Heart right ventricle (tissue), 16 donors: Measurements from ENCODE around the gene CNOT4. TPM values are rescaled to one million over a fixed set of nuclear protein-coding genes. Genes with fewer than 3 reads are reported as not detected.

Experiments used
- ATAC-seq, 8 donors: fragments of 200-7000 bp; cut with Tn5 transposase; one replicate each; pipeline ENCODE4 v1.9.1; 2020; ENCODE audit warnings: mild to moderate bottlenecking in 8 of 8, moderate library complexity in 8 of 8, moderate number of reproducible peaks in 1 of 8
- DNase-seq, 2 donors: peaks; one replicate each; pipeline ENCODE4 v3.0.0-alpha.2; 2020
- H3K27ac ChIP-seq, 10 donors: fragments of 200-600 bp; sonication (generic) in 2 of 10; one replicate each; pipeline versions ENCODE4 v1.5.0 to v1.8.0; 2020 to 2022; ENCODE audit warnings: mild to moderate bottlenecking in 3 of 10
- H3K27me3 ChIP-seq, 7 donors: fragments of 200-600 bp; one replicate each; pipeline ENCODE4 v1.8.0; 2021 to 2022; ENCODE audit warnings: mild to moderate bottlenecking in 2 of 7
- H3K36me3 ChIP-seq, 9 donors: fragments of 200-600 bp; sonication (generic) in 1 of 9; one replicate each; pipeline versions ENCODE4 v1.5.0 to v1.8.0; 2020 to 2022; ENCODE audit warnings: mild to moderate bottlenecking in 2 of 9
- H3K4me1 ChIP-seq, 9 donors: fragments of 200-600 bp; sonication (generic) in 1 of 9; one replicate each; pipeline versions ENCODE4 v1.5.0 to v1.8.0; 2020 to 2022; ENCODE audit warnings: mild to moderate bottlenecking in 4 of 9
- H3K4me3 ChIP-seq, 10 donors: fragments of 200-600 bp; sonication (generic) in 2 of 10; one replicate each; pipeline versions ENCODE4 v1.5.0 to v1.8.0; 2020 to 2022; ENCODE audit warnings: mild to moderate bottlenecking in 7 of 10, moderate library complexity in 2 of 10
- H3K9me3 ChIP-seq, 11 donors: fragments of 200-600 bp in 10 of 11; sonication (generic) in 2 of 11; one replicate each; pipeline versions ENCODE4 v1.5.0 to v1.8.0; 2013 to 2022; ENCODE audit warnings: mild to moderate bottlenecking in 2 of 11, control low read depth in 1 of 11, moderate library complexity in 1 of 11
- CTCF ChIP-seq, 9 donors: fragments of 200-600 bp; sonication (generic) in 2 of 9; IDR thresholded peaks; one replicate each; pipeline versions ENCODE4 v1.5.0 to v1.8.0; 2021 to 2022; ENCODE audit warnings: antibody characterized with exemption in 9 of 9, mild to moderate bottlenecking in 5 of 9, moderate library complexity in 1 of 9
- WGBS, 2 donors: extraction: QIAGEN DNeasy Blood & Tissue Kit; methylation state at CpG; one replicate each; pipeline ENCODE4 v1.1.7; 2013; ENCODE audit warnings: inconsistent platforms in 1 of 2; 5-methylcytosine and 5-hydroxymethylcytosine counted together
- intact Hi-C, 10 donors: fragments of 100-400 bp; cut with DNase I; formaldehyde crosslinking; loops; one replicate each; pipeline versions ENCODE4 v1.11.1 to v1.14.2; 2022
- polyA plus RNA-seq, 2 donors: library from polyadenylated mRNA; stranded (reverse); fragments of 200-250 nt; gene quantifications; one replicate each; pipeline ENCODE4 v1.2.3, GENCODE V29; 2013
- total RNA-seq, 10 donors: library from RNA; stranded (reverse); fragmentation: NEBNext Ultra II Directional in 3 of 10; extraction: Animal tissue kit (Norgen Biotek cat#: 25700) in 3 of 10; gene quantifications; one replicate each; pipeline versions ENCODE4 v1.2.1 to v1.2.4, GENCODE V29; 2021 to 2023
- donor health status: Arrhythmogenic right ventricular cardiomyopathy.
- donor health status: ischemic (EF 13 %, LVEDD 7.1; RV severe dilation, severe dysfunction).
- donor health status: healthy with polysubstance abuse.
- donor health status: DM: no; HTN: yes; CAD: no.
- donor health status: DM: no; HTN: no; CAD: no.
- donor health status: ischemic (EF 25% LVEDD 6.9; RV normal size, moderate dysfunction).
- donor health status: ischemic (EF 25% LVEDD 5.7; RV mildly dilated, moderate dysfunction).
- donor health status: healthy.
- donor health status: DM: yes; HTN: yes; CAD: no.
- donor health status: Ischemic cardiomyopathy.
- donor health status: ischemic (EF 35%, LVEDD 5.7; RV mildly dilated, moderate dysfunction).
- donor health status: nonischemic (EF 11% LVEDD 7.7; RV severe dilation, severe dysfunction).
- donor health status: DM: yes; HTN: yes; CAD: no.
- donor health status: PGD.
- donor health status: ischemic (EF 29% LVEDD 5.4; RV normal size, mild dysfunction).
- donor health status: nonischemic (EF 23%, LVEDD 6.1; RV moderate dilation, normal function).

Gene CNOT4
- total and polyA plus RNA-seq, 12 donors, result 5.2 to 31.7 (median 27.0) TPM

DNA sequence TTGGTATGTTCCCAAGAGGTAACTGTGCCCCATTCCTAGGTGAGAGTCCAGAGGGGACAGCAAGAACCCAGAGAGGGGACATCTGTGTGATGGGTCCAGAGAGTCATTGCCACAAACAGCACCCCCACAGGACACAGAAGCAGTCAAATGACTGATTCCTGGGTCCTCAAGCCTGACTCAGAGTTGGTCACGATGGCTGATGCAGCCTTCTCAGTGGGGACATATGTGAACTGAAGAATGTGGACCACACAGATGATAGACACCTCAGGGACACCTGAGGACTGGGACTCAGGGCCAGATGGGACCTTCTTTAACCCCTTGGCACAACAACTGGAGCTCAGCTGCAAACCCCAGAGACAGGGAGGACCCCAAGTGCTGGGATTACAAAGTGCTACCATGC is 179.8 kb downstream of the CNOT4 start:
- H3K27ac ChIP-seq, result no peak overlapping the region
- no peaks in the 10 kb centered on the region for H3K9me3 ChIP-seq
- DNase-seq, result no peak
- no peaks in the 10 kb centered on the region for H3K4me1 ChIP-seq
- intact Hi-C loops, result no loop called here
- H3K4me3 ChIP-seq, result no peak overlapping the region
- no peaks in the 10 kb centered on the region for H3K27me3 ChIP-seq
- no peaks in the 10 kb centered on the region for H3K36me3 ChIP-seq
- TF ChIP-seq CTCF (IDR thresholded peaks at IDR 0.05), result no peak
- 84 to 87% methylated on average over 1 of the region's 1 CpG for WGBS, 2 donors
- no peak for ATAC-seq

GRCh38 chr7:135328526-135328925 is 181.4 kb downstream of the CNOT4 start:
- no peak for DNase-seq
- H3K9me3 ChIP-seq, result no peaks in the 10 kb centered on the region
- no peak for TF ChIP-seq CTCF (IDR thresholded peaks at IDR 0.05)
- intact Hi-C loops, result no loop called here
- ATAC-seq, result no peak
- H3K27me3 ChIP-seq, result no peaks in the 10 kb centered on the region
- no peak overlapping the region for H3K4me3 ChIP-seq
- WGBS, 2 donors, result 92 to 95% methylated on average over 7 of the region's 7 CpGs
- no peaks in the 10 kb centered on the region for H3K4me1 ChIP-seq
- H3K27ac ChIP-seq, result no peak overlapping the region
- H3K36me3 ChIP-seq, result no peaks in the 10 kb centered on the region

DNA sequence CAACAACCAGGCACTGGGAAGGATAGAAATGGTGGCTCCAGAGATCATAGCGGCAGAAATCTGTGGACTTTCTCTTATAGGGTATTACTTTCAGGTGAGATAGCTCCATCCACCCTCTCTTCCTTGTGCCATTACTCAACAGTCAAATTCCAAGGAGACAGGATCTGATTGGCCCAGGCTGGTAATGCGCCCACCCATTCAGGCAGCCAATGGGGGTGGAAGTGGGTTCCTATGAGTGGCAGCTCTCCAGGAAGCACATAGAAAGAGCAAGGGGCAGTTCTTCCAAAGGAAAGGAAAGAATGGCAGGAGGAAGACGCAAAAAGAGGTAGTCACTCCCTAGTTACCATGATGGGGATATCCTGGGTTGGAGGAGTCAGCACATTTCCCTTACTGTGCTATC is 181.8 kb downstream of the CNOT4 start:
- no peak for DNase-seq
- intact Hi-C loops, result no loop called here
- ATAC-seq, result no peak

GRCh38 chr7:135327458-135327857 is 182.4 kb downstream of the CNOT4 start:
- no peaks in the 10 kb centered on the region for H3K27me3 ChIP-seq
- DNase-seq, result no peak
- TF ChIP-seq CTCF (IDR thresholded peaks at IDR 0.05), result no peak
- H3K36me3 ChIP-seq, result no peaks in the 10 kb centered on the region
- WGBS, 2 donors, result 87 to 93% methylated on average over 3 of the region's 3 CpGs
- no peak overlapping the region for H3K27ac ChIP-seq
- intact Hi-C loops, result no loop called here
- ATAC-seq, result no peak
- no peak overlapping the region for H3K4me3 ChIP-seq
- no peaks in the 10 kb centered on the region for H3K9me3 ChIP-seq
- H3K4me1 ChIP-seq, result no peaks in the 10 kb centered on the region

More for the DNA sequence above, 181.8 kb downstream of the CNOT4 start:
- no peaks in the 10 kb centered on the region for H3K27me3 ChIP-seq
- H3K4me3 ChIP-seq, result no peak overlapping the region
- H3K9me3 ChIP-seq, result no peaks in the 10 kb centered on the region
- no peaks in the 10 kb centered on the region for H3K36me3 ChIP-seq
- no peaks in the 10 kb centered on the region for H3K4me1 ChIP-seq
- TF ChIP-seq CTCF (IDR thresholded peaks at IDR 0.05), result no peak
- whole genome bisulfite sequencing, 2 donors, result 90 to 94% methylated on average over 3 of the region's 3 CpGs
- no peak overlapping the region for H3K27ac ChIP-seq
